Stimulated activated CD8-positive, alpha-beta memory T cell treated with anti-CD3 and anti-CD28 coated beads, Interleukin-15, amount 100 ng/mL, for 1 hour (primary cell): ENCODE data around the gene OR52A5.

Experiments used
- DNase-seq: peaks from one replicate; pipeline ENCODE4 v3.0.0-alpha.2; 2020; ENCODE audit warnings: low read depth

The OR52A5 gene

GRCh38 chr11:5115339-5115738 lies 22.8 kb downstream of the OR52A5 start:
- DNase-seq: no peak

GRCh38 chr11:5107285-5107684 lies 30.9 kb downstream of the OR52A5 start:
- DNase-seq: no peak

GRCh38 chr11:5103066-5103465 lies 35.1 kb downstream of the OR52A5 start:
- no peak for DNase-seq

GRCh38 chr11:5102246-5102645 lies 35.9 kb downstream of the OR52A5 start:
- no peak for DNase-seq

GRCh38 chr11:5096011-5096410 lies 42.1 kb downstream of the OR52A5 start:
- no peak for DNase-seq

- DNase-seq: no peak
Measured at GRCh38 chr11:5092821-5093585, 45.2 kb downstream of the OR52A5 start.

GRCh38 chr11:5090668-5091067 lies 47.5 kb downstream of the OR52A5 start:
- DNase-seq: no peak

- no peak for DNase-seq
Measured at GRCh38 chr11:5088556-5088955, 49.6 kb downstream of the OR52A5 start.

GRCh38 chr11:5083602-5084001 lies 54.6 kb downstream of the OR52A5 start:
- DNase-seq: no peak

GRCh38 chr11:5081405-5081804 lies 56.8 kb downstream of the OR52A5 start:
- no peak for DNase-seq
